Activated naive CD8-positive, alpha-beta T cell treated with anti-CD3 and anti-CD28 coated beads, Interleukin-2, amount 10 ng/mL, durations not matched to agents 7 days and 5 days (primary cell): ENCODE results near the gene CCNA1. TPM values are rescaled to one million over a fixed set of nuclear protein-coding genes. Genes with fewer than 3 reads are reported as not detected.
A peak's percentile ranks its signal among the peaks of the same experiment; 100 is the strongest.

Source experiments
- ATAC-seq: fragments of 150-1000 bp; cut with Tn5 transposase; one replicate; pipeline ENCODE4 v1.10.0; 2021; ENCODE audit warnings: low read depth, moderate library complexity
- POLR2A ChIA-PET: fragments of 350-600 bp; sonication (Branson Sonifier 250); formaldehyde crosslinking; loops from one replicate; lab custom pipeline; 2021; ENCODE audit warnings: antibody characterized with exemption; lab: Charles Lee
- DNase-seq: peaks from one replicate; pipeline ENCODE4 v3.0.0; 2021
- H3K27ac Mint-ChIP-seq: one replicate; pipeline ENCODE4 v1.8.0; 2022; ENCODE audit warnings: mild to moderate bottlenecking, mixed read lengths
- H3K27me3 Mint-ChIP-seq: one replicate; pipeline ENCODE4 v1.8.0; 2022; ENCODE audit warnings: mild to moderate bottlenecking, moderate library complexity, mixed read lengths
- H3K36me3 Mint-ChIP-seq: one replicate; pipeline ENCODE4 v1.8.0; 2021; ENCODE audit warnings: mild to moderate bottlenecking, mixed read lengths
- H3K4me1 Mint-ChIP-seq: one replicate; pipeline ENCODE4 v1.8.0; 2021; ENCODE audit warnings: mixed read lengths
- H3K4me3 Mint-ChIP-seq: one replicate; pipeline ENCODE4 v1.8.0; 2022; ENCODE audit warnings: mild to moderate bottlenecking, moderate library complexity, mixed read lengths
- H3K9me3 Mint-ChIP-seq: one replicate; pipeline ENCODE4 v1.8.0; 2021; ENCODE audit warnings: mixed read lengths
- total RNA-seq, 2 experiments: library from RNA; stranded (reverse); gene quantifications; one replicate each; pipeline ENCODE4 v1.2.3, GENCODE V29; 2021

CCNA1 gene
- under 1 TPM; 0.28 to 0.62 TPM for total RNA-seq

DNA sequence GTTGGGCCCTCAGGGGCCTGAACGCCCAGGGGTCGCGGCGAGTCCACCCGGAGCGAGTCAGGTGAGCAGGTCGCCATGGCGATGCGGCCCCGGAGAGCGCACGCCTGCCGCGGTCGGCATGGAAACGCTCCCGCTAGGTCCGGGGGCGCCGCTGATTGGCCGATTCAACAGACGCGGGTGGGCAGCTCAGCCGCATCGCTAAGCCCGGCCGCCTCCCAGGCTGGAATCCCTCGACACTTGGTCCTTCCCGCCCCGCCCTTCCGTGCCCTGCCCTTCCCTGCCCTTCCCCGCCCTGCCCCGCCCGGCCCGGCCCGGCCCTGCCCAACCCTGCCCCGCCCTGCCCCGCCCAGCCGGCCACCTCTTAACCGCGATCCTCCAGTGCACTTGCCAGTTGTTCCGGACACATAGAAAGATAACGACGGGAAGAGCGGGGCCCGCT is at the start of gene CCNA1:
Gene CCNA1 (plus strand): TSS at position 390 of the 439 bp plus-strand sequence. CDS start 562 bp downstream, outside the sequence.
- Mint-ChIP-seq H3K27ac (no peak within 1 kb of the TSS), H3K9me3 (no peaks in the 10 kb centered on the region), H3K27me3 (peaks cover 63% of the 10 kb centered on the region), H3K4me3 (peak within 1 kb of the TSS; percentile 72), H3K4me1 (peaks cover 15% of the 10 kb centered on the region), H3K36me3 (no peaks in the 10 kb centered on the region)
- ATAC-seq: peak; percentile 57
- DNase-seq: peak; percentile 56
- POLR2A ChIA-PET: no interaction called here

DNA sequence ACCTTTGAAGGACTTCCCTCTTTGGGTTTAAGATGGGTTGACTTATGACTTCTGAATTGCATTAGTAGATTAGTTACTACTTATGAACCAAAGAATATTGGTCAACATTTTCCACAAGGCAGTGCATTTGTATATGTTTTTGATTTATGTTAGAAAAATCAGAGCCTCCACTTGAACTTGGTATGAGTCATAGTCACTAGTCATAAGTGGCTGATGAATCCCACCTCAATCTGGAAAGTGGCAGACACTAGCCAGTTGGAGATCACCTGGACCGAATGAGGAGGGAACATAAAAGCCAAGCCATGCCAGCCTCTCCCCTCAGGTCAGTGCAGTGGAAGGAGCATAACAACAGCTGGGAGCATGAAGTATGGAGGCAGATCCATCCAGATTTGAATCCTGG is 46.8 kb upstream of the CCNA1 start:
- Mint-ChIP-seq H3K27ac (no peak overlapping the region), H3K27me3 (peaks cover 8% of the 10 kb centered on the region), H3K36me3 (no peaks in the 10 kb centered on the region), H3K4me1 (no peaks in the 10 kb centered on the region), H3K4me3 (no peak overlapping the region), H3K9me3 (no peaks in the 10 kb centered on the region)
- DNase-seq (no peak), ATAC-seq (no peak)
- POLR2A ChIA-PET: no interaction called here

DNA sequence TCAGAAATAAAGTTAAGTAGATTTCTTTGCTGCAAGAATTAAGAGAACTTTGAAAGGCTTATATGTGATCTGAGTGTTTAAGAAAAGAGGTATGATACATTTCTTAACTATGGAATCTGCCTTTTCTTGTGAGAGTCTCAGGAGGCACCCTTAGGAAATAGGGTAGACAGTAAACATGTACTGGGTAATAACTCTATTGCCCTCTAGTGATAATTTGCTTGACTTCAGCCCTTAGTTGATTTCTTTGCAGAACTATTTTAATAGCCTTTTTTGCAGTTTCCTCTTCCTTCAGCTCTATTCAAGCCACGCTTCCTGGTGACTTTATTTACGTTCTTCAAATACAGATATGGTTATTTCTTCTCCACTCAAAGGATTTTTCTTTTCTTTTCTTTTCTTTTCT is 37.0 kb upstream of the CCNA1 start:
- H3K4me3 Mint-ChIP-seq: no peak overlapping the region
- no peaks in the 10 kb centered on the region for H3K4me1 Mint-ChIP-seq
- H3K27me3 Mint-ChIP-seq: peaks cover 12% of the 10 kb centered on the region
- DNase-seq (no peak), ATAC-seq (no peak)
- POLR2A ChIA-PET: no interaction called here
- no peak overlapping the region for H3K27ac Mint-ChIP-seq
- no peaks in the 10 kb centered on the region for H3K9me3 Mint-ChIP-seq
- H3K36me3 Mint-ChIP-seq: no peaks in the 10 kb centered on the region

DNA sequence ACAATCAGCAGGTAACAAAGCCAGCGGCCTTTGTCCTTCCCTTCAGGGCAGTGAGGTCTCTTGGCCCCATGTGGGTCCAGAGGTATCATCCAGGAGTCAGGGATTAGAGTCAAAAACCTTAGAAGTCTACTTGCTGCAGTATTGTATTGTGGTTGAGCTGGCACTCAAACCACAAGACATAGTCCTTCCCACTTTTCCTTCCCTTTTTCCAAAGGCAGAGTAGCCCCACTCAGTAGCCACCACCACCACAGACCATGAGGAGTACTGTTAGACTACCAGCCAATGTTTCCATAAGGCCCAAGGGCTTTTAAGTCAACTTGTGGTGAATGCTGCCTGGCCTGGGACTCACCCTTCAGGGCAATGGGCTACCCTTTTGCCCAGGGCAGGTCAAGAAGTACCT is 27.1 kb upstream of the CCNA1 start:
- no peak overlapping the region for H3K4me3 Mint-ChIP-seq
- no peaks in the 10 kb centered on the region for H3K9me3 Mint-ChIP-seq
- H3K36me3 Mint-ChIP-seq: no peaks in the 10 kb centered on the region
- no peak overlapping the region for H3K27ac Mint-ChIP-seq
- H3K4me1 Mint-ChIP-seq: no peaks in the 10 kb centered on the region
- H3K27me3 Mint-ChIP-seq: peaks cover 36% of the 10 kb centered on the region
- ATAC-seq: no peak
- POLR2A ChIA-PET: no interaction called here
- no peak for DNase-seq

DNA sequence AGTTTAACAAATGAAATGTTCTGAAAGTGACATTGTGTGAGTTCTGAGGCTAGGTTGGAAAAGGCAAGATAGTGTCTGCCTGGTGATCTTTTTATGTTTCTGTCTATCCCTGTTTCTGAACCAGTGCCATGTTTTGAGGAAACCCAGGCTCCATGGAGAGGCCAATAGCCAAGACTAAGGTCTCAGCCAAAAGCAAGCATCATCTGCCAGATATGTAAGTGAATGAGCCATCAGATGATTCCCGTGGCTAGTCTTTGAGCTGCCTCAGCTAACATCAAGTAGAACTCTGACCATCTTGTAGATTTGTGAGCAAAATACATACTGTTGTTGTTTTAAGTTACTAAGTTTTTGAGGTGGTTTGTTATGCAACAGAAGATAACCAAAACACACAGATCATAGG is 19.6 kb upstream of the CCNA1 start:
- H3K27ac Mint-ChIP-seq: no peak overlapping the region
- H3K4me1 Mint-ChIP-seq: peaks cover 9% of the 10 kb centered on the region
- H3K9me3 Mint-ChIP-seq: peaks cover 1% of the 10 kb centered on the region
- ATAC-seq (no peak), DNase-seq (no peak)
- no peaks in the 10 kb centered on the region for H3K36me3 Mint-ChIP-seq
- peaks cover 47% of the 10 kb centered on the region for H3K27me3 Mint-ChIP-seq
- H3K4me3 Mint-ChIP-seq: no peak overlapping the region
- POLR2A ChIA-PET: no interaction called here

DNA sequence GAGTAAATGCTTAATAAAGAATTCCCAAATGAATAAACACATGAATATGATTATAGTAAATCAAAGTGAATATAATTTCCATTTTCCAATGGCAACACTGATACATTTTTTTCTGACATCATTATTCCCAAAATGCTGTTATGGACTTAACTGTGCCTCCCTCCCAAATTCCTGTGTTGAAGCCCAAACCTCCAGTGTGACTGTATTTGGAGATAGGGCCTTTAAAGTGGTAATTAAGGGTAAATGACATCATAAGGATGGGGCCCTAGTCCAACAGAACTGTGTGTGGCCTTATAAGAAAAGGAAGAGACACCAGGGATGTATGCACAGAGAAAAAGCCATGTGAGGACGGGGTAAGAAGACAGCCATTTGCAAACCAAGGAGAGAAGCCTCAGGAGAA is 19.1 kb upstream of the CCNA1 start:
- H3K27me3 Mint-ChIP-seq: peaks cover 46% of the 10 kb centered on the region
- POLR2A ChIA-PET: no interaction called here
- DNase-seq (no peak), ATAC-seq (no peak)
- H3K27ac Mint-ChIP-seq: no peak overlapping the region
- H3K9me3 Mint-ChIP-seq: peaks cover 1% of the 10 kb centered on the region
- peaks cover 13% of the 10 kb centered on the region for H3K4me1 Mint-ChIP-seq
- no peak overlapping the region for H3K4me3 Mint-ChIP-seq
- no peaks in the 10 kb centered on the region for H3K36me3 Mint-ChIP-seq

DNA sequence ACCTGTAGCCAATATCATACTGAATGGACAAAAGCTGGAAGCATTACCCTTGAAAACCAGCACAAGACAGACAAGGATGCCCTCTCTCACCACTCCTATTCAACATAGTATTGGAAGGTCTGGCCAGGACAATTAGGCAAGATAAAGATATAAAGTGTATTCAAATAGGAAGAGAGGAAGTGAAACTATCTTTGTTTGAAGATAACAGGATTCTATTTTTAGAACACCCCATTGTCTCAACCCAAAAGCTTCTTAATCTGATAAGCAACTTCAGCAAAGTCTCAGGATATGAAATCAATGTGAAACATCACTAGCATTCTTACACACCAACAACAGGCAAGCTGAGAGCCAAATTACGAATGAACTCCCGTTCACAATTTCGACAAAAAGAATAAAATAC is 17.8 kb upstream of the CCNA1 start:
- Mint-ChIP-seq H3K36me3 (no peaks in the 10 kb centered on the region), H3K4me3 (no peak overlapping the region), H3K4me1 (peaks cover 17% of the 10 kb centered on the region), H3K27me3 (peaks cover 49% of the 10 kb centered on the region), H3K9me3 (peaks cover 1% of the 10 kb centered on the region), H3K27ac (no peak overlapping the region)
- ATAC-seq (no peak), DNase-seq (no peak)
- POLR2A ChIA-PET: no interaction called here

GRCh38 chr13:36417331-36417730 is 15.0 kb upstream of the CCNA1 start:
- H3K9me3 Mint-ChIP-seq: peaks cover 1% of the 10 kb centered on the region
- ATAC-seq (no peak), DNase-seq (no peak)
- H3K27ac Mint-ChIP-seq: no peak overlapping the region
- POLR2A ChIA-PET: no interaction called here
- H3K36me3 Mint-ChIP-seq: no peaks in the 10 kb centered on the region
- H3K4me3 Mint-ChIP-seq: no peak overlapping the region
- H3K4me1 Mint-ChIP-seq: peaks cover 35% of the 10 kb centered on the region
- peaks cover 51% of the 10 kb centered on the region for H3K27me3 Mint-ChIP-seq

DNA sequence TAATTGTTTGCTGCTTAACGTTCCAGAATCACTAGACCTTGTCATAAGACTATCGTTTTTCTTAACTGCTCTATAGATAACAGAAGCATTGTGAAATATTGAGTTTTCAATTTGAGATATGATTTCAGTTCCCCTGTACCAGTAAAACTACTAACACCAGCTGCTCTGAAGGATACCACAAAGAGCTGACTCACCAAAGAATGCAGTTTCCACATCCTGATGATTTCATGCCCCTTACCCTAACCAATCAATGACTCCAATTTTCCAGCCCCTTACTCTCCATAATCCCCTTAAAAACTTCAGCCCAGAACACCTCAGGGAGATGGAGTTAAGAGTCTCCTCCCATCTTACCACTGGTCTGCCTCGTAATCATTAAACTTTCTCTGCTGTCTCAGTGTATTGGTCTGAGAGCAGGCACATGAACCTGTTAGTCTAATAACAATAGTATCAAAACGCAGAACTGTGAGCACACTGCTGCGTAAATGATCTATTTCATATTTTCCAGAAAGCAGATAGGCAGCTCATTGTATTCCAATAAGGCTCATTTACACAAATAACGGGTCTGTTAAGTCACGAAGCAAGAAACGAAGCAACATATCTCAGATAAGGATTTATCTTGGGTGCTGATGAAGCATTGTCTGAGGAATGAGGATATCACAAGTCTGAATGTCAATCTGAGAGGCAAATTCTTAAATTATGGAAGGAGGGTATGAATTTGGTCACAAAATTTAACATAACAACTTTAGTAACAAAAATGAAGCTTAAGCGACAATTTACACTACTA is 14.1 kb upstream of the CCNA1 start:
- peak overlapping the region; percentile 37 for H3K4me3 Mint-ChIP-seq
- ATAC-seq (peak; percentile 32), DNase-seq (no peak)
- POLR2A ChIA-PET: no interaction called here
- no peak overlapping the region for H3K27ac Mint-ChIP-seq
- peaks cover 1% of the 10 kb centered on the region for H3K9me3 Mint-ChIP-seq
- H3K27me3 Mint-ChIP-seq: peaks cover 54% of the 10 kb centered on the region
- H3K4me1 Mint-ChIP-seq: peaks cover 35% of the 10 kb centered on the region
- H3K36me3 Mint-ChIP-seq: no peaks in the 10 kb centered on the region

DNA sequence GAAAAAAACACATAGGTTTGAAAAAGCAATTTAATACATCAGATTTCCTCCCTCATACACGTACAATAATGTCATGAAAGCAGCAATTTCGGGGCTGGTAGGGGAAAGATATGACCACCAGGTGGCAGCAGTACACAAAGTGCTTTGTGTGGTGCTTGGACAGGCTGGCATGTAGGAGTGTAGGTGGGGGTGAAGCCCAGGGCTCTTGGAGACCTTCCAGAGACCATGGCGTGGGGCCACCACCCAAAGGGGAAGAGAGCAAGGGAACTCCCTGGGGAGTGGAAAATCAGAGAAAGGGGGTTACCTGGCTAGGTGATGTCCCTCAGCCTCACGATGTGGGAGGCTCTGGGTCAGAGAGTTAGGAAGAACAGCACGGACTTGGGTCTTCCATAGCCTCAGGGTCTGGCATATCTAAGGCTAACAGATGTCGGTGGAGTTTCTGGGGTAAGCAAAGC is 11.8 kb upstream of the CCNA1 start:
- peaks cover 4% of the 10 kb centered on the region for H3K9me3 Mint-ChIP-seq
- peak overlapping the region; percentile 60 for H3K4me3 Mint-ChIP-seq
- ATAC-seq (peak; percentile 86), DNase-seq (peak; percentile 65)
- peaks cover 25% of the 10 kb centered on the region for H3K4me1 Mint-ChIP-seq
- H3K27me3 Mint-ChIP-seq: peaks cover 57% of the 10 kb centered on the region
- POLR2A ChIA-PET: no interaction called here
- H3K27ac Mint-ChIP-seq: peak overlapping the region; percentile 34
- no peaks in the 10 kb centered on the region for H3K36me3 Mint-ChIP-seq

DNA sequence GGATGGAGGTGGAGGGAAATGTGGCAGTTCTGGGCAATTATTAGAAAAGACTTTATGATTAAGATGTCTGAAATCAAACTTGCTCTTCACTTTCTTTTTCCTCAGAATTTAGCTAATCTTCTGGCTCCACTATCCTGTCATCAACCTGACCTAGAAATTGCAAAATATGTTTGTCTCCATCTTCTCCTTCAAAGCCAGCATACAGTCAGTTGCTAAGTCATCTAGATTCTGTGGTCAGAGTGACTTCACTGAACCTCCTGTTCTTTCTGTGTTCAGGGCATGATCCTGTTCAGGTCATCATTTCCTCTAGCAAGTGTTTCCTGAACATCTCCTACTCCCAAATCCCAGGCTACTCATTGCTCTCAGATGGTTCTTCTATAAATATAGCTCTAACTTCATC is 10.8 kb upstream of the CCNA1 start:
- H3K27me3 Mint-ChIP-seq: peaks cover 61% of the 10 kb centered on the region
- no peaks in the 10 kb centered on the region for H3K36me3 Mint-ChIP-seq
- H3K27ac Mint-ChIP-seq: peak overlapping the region; percentile 0
- peak overlapping the region; percentile 20 for H3K4me3 Mint-ChIP-seq
- peaks cover 25% of the 10 kb centered on the region for H3K4me1 Mint-ChIP-seq
- DNase-seq (no peak), ATAC-seq (peak; percentile 57)
- POLR2A ChIA-PET: no interaction called here
- H3K9me3 Mint-ChIP-seq: peaks cover 3% of the 10 kb centered on the region

- Mint-ChIP-seq H3K9me3 (peaks cover 3% of the 10 kb centered on the region), H3K4me3 (no peak overlapping the region), H3K4me1 (peaks cover 15% of the 10 kb centered on the region), H3K27me3 (peaks cover 71% of the 10 kb centered on the region), H3K27ac (no peak overlapping the region), H3K36me3 (no peaks in the 10 kb centered on the region)
- no peak for DNase-seq
- POLR2A ChIA-PET: no interaction called here
- ATAC-seq: no peak
Measured at GRCh38 chr13:36428086-36428485, 4.2 kb upstream of the CCNA1 start.

DNA sequence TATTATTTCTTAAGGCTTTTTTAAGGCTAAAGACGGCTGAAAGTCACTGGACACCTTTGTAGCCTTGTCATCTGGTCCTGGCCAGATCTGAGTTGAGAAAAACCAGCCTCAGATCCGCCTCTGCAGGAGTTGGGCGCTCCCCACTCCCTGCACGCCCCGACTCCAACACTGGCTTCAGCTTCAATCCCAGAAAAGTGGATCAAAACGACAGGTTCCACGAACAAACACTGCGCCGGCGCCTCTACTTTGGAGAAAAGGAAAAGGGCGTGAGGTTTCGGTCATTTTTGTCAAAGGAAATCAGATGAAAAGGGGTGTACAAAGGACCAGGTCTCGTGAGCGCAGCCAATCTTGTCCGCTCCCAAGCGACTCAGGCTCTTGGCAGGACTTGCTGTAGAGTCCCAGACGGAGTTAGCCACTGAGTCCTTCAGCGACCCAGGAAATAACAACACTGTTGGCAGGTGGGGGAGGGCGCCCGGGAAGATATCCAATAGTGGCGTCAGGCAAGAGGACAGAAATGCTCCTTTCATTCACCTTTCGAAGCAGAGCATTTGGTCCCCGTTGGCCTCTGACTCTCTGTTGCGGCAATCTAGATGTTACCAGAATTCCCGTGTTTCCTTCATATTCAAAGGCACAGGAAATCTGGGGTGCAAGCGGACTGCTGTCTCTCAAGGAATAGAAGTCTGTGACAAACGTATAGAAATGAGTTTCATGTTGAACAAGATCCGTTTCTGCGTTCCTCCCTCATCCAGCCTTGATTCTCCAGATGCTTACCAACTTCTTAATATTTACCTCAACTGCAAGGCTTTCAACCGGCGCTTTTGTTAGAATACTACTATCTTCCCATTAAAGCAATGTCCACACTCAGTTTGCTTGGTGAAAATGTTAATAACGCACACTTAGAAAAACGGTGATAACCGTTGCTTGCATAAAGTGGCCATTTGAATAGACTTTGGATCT is 1.8 kb upstream of the CCNA1 start:
- DNase-seq: no peak
- POLR2A ChIA-PET: no interaction called here
- Mint-ChIP-seq H3K27ac (no peak overlapping the region), H3K27me3 (peaks cover 69% of the 10 kb centered on the region), H3K4me1 (peaks cover 15% of the 10 kb centered on the region), H3K36me3 (no peaks in the 10 kb centered on the region), H3K9me3 (no peaks in the 10 kb centered on the region), H3K4me3 (peak overlapping the region; percentile 38)
- ATAC-seq: no peak
